ENCODE data around the gene CALML6.

CALML6 gene, protein sequence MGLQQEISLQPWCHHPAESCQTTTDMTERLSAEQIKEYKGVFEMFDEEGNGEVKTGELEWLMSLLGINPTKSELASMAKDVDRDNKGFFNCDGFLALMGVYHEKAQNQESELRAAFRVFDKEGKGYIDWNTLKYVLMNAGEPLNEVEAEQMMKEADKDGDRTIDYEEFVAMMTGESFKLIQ

DNA sequence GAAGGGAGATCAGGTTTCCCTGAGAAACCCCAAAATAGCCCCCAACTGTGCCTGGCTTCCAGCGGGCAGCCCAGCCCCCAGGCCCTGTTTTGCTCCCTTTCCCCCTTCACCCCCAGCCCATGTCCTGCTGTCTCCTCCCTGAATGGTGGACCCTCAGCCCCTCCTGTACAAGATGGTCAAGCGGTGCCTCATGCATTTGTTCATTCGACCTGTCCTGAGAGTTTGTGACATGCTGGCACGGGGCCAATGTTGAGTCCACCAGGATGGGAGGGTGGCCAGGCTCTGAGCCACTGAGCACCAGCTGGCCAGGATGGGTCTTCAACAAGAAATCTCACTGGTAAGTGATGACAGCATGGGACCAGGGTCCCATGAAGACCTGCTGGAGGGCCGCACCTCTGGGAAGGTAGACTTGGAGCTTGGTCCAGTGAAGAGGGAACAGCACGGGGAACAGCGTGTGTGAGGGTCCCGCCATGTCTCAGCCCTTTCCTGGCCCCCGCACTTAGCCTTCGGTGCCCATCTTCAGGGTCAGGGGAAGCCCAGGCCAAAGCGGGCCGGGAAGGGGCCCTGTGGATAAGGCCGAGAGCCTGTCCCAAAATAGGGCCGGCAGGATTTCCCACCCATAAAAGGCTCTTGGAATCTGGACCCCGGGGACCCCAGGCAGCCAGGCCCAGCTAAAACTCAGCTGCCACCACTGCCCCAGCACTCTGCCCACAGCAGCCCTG is at the start of gene CALML6:
Gene CALML6 (plus strand): TSS at position 290 of the 722 bp plus-strand sequence. CDS start 21 bp downstream, at position 311.
- TF ChIP-seq, protein P1, sequence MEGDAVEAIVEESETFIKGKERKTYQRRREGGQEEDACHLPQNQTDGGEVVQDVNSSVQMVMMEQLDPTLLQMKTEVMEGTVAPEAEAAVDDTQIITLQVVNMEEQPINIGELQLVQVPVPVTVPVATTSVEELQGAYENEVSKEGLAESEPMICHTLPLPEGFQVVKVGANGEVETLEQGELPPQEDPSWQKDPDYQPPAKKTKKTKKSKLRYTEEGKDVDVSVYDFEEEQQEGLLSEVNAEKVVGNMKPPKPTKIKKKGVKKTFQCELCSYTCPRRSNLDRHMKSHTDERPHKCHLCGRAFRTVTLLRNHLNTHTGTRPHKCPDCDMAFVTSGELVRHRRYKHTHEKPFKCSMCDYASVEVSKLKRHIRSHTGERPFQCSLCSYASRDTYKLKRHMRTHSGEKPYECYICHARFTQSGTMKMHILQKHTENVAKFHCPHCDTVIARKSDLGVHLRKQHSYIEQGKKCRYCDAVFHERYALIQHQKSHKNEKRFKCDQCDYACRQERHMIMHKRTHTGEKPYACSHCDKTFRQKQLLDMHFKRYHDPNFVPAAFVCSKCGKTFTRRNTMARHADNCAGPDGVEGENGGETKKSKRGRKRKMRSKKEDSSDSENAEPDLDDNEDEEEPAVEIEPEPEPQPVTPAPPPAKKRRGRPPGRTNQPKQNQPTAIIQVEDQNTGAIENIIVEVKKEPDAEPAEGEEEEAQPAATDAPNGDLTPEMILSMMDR (IDR thresholded peaks at IDR 0.05; ENCODE audit: low read depth, low read length) = no peak
- no peak for DNase-seq (ENCODE audit: extremely low read depth, low read depth)

DNA sequence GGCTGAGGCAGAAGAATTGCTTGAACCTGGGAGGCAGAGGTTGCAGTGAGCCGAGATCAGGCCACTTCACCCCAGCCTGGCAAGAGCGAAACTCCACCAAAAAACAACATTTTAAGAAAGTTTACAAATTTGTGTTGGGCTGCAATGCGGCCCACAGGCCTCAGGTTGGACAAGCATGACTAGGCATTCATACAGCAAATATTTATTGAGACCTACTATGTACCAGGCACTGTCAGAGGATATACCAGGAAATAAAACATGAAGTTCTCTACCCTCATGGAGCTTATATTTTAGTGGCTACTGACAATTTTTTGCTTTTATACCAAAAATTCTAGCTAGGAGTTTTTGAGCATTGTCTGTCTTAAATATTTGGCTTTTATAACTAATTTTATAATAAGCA is 47.9 kb upstream of the CALML6 start:
- TF ChIP-seq, protein P1 (IDR thresholded peaks at IDR 0.05; ENCODE audit: low read depth, low read length) = no peak
- no peak for DNase-seq (ENCODE audit: extremely low read depth, low read depth)

DNA sequence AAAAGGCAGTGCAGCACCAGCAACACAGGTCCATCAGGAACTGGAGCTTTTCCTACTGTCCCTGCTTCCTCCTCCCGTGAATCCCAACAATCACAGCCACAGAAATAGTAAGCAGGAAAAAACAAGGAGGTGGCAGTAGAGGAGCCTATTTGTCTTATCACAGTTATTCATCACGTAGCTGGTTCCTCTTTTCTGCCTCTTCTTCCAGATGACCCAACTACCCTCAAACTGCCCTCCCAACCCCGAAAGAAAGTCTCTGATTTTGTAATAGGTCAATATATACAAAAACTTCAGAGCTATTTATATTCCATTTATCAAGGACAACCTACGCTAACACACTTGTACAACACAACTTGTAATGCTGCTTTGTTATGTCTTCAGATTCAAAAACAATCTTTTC is 45.6 kb upstream of the CALML6 start:
- TF ChIP-seq, protein P1 (IDR thresholded peaks at IDR 0.05; ENCODE audit: low read depth, low read length) = no peak
- DNase-seq (ENCODE audit: extremely low read depth, low read depth) = no peak

DNA sequence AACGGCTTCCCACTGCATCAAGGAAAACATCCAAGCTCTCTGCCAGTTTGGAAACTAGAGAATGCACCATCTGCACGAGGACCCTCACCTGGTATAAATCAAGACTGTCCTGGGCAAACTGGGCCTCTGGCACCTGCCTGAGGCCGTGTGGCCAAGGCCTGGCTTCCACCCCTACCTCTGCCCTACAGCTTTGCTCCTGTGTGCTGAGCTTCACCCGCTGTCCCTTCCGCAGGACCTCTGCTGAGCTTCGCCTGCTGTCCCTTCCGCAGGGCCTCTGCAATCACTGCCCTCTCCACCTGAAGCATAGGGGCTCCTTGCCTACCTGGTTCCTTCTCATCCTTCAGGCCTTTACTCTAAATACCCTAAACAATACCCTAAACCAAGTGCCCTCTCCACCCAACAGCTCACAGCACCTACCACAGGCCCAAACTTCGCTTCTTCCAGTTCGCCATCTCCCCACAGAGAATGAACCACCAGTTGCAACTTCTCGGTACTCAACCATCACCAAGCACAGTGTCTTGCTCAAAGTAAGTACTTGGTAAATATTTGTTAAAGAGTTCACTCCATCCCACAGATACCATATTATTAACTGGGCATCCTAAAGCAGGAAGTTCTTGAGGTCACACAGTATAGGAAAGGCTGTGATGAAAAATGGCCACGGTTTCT is 42.6 kb upstream of the CALML6 start:
- TF ChIP-seq, protein P1 (IDR thresholded peaks at IDR 0.05; ENCODE audit: low read depth, low read length) = no peak
- DNase-seq (ENCODE audit: extremely low read depth, low read depth) = no peak

DNA sequence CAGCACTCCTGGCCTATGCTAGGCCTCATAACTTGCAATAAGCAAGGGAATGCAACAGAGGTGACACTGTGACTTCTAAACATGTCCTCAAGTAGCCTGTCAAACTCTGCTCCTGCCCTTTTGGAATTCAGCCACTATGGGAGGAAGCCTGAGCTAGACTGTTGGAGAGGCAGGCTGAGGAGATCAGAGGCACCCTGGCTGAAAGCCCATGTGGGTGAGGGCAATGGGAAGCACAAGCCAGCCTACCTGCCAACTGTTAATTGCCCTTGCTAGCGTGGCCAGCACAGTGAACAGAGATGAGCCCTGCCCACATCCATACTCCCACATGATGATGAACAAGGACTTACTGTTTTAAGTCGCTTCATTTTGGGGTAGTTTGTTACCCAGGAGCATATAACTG is 41.9 kb upstream of the CALML6 start:
- DNase-seq (ENCODE audit: extremely low read depth, low read depth) = no peak
- TF ChIP-seq, protein P1 (IDR thresholded peaks at IDR 0.05; ENCODE audit: low read depth, low read length) = no peak

DNA sequence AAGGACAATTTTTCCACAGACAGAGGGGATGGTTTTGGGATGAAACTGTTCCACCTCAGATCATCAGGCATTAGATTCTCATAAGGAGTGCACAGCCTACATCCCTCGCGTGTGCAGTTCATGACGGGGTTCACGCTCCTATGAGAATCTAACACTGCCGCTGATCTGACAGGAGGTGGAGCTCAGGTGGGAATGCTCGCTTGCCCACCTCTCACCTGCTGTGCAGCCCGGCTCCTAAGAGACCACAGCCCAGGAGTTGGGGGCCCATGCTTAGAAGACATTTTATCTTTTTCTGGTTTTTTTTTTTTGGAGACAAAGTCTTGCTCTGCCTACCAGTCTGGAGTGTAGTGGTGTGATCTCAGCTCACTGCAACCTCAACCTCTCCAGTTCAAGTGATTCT is 40.2 kb upstream of the CALML6 start:
- TF ChIP-seq, protein P1 (IDR thresholded peaks at IDR 0.05; ENCODE audit: low read depth, low read length) = no peak
- no peak for DNase-seq (ENCODE audit: extremely low read depth, low read depth)

DNA sequence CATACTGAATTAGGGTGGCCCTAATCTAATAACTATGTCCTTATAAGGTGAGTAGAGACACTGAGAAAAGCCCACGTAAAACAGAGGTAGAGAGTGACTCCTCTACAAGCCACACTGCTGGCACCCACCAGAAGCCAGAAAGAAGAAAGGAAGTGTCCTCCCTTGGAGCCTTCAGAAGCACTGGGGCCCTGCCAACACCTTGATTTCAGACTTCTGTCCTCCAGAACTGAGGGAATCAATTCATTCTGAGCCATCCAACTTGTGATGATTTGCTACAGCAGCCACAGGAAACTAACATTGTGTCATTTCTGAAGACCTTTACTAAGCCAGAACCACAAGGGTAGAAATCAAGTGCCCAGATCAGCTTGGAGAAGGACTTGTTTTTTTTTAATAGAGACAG is 39.1 kb upstream of the CALML6 start:
- TF ChIP-seq, protein P1 (IDR thresholded peaks at IDR 0.05; ENCODE audit: low read depth, low read length) = no peak
- DNase-seq (ENCODE audit: extremely low read depth, low read depth) = no peak
